Panc1 (cell line): ENCODE results near the gene PLIN4. TPM values are rescaled to one million over a fixed set of nuclear protein-coding genes. Genes with fewer than 3 reads are reported as not detected.

Experiments used
- ATAC-seq: fragments of 200-7000 bp; cut with Tn5 transposase; 2 replicates; pipeline ENCODE4 v1.9.1; 2020; ENCODE audit warnings: mild to moderate bottlenecking, moderate library complexity
- BruUV-seq: library from RNA; stranded (reverse); fragments of 400-500 nt; replicated peaks from 2 replicates; lab custom pipeline; 2021; lab: Mats Ljungman, UMichigan
- CTCF ChIA-PET: fragments of 300-600 bp; sonication (Branson Sonifier 250); formaldehyde crosslinking; loops from one replicate; lab custom pipeline; 2022; ENCODE audit warnings: antibody characterized with exemption; lab: Charles Lee
- POLR2A ChIA-PET: fragments of 300-600 bp; sonication (Branson Sonifier 250); formaldehyde crosslinking; loops from one replicate; lab custom pipeline; 2022; ENCODE audit warnings: antibody characterized with exemption; lab: Charles Lee
- DNase-seq: peaks from one replicate; pipeline ENCODE4 v3.0.0-alpha.2; 2010; ENCODE audit warnings: low read depth, low spot score
- H3K27ac ChIP-seq: 2 replicates; pipeline ENCODE4 v1.5.1; 2011; ENCODE audit warnings: mild to moderate bottlenecking, low read length, inconsistent platforms
- H3K27me3 ChIP-seq: fragments of 200-500 bp; sonication (Bioruptor generic); 2 replicates; pipeline ENCODE4 v1.6.0; 2014; ENCODE audit warnings: low read length, inconsistent platforms; ENCODE audit not compliant: control insufficient read depth, insufficient read depth
- H3K36me3 ChIP-seq: fragments of 200-500 bp; sonication (Bioruptor generic); 2 replicates; pipeline ENCODE4 v1.5.1; 2014; ENCODE audit warnings: inconsistent platforms, mild to moderate bottlenecking, low read length, moderate library complexity; ENCODE audit not compliant: control insufficient read depth, insufficient read depth
- H3K4me1 ChIP-seq: 2 replicates; pipeline ENCODE4 v1.5.1; 2011; ENCODE audit warnings: inconsistent platforms, mild to moderate bottlenecking, low read length, moderate library complexity; ENCODE audit not compliant: control insufficient read depth, insufficient read depth
- H3K4me3 ChIP-seq, 2 experiments: 2 replicates each; pipeline ENCODE4 v1.5.1; 2011 to 2012; ENCODE audit warnings: low read depth in 2 of 2, low read length in 2 of 2, mild to moderate bottlenecking in 2 of 2, inconsistent platforms in 1 of 2, moderate library complexity in 1 of 2
- H3K9me3 ChIP-seq: fragments of 200-500 bp; sonication (Bioruptor generic); 2 replicates; pipeline ENCODE4 v1.5.1; 2014; ENCODE audit warnings: low read depth, mild to moderate bottlenecking, inconsistent platforms, low read length, moderate library complexity; ENCODE audit not compliant: control insufficient read depth, insufficient read depth
- POLR2AphosphoS5 ChIP-seq: IDR thresholded peaks from 2 replicates; pipeline ENCODE4 v1.6.1; 2012; ENCODE audit warnings: mild to moderate bottlenecking, low read depth, low read length, moderate library complexity
- SIN3A ChIP-seq: IDR thresholded peaks from 2 replicates; pipeline ENCODE4 v1.6.1; 2012; ENCODE audit warnings: low read depth, mild to moderate bottlenecking, low read length, moderate library complexity, borderline replicate concordance; ENCODE audit not compliant: insufficient read depth
- TCF7L2 ChIP-seq: IDR thresholded peaks from 2 replicates; pipeline ENCODE4 v1.6.1; 2011; ENCODE audit warnings: mild to moderate bottlenecking, low read depth, low read length, inconsistent platforms
- in situ Hi-C: cut with HindIII; loops from 2 replicates; pipeline ENCODE4 v1.10.0; 2016; ENCODE audit warnings: low sequenced_read_pairs, low pct_unique_long_range_greater_than_20kb
- intact Hi-C: fragments of 100-400 bp; cut with micrococcal nuclease; formaldehyde crosslinking; loops from one replicate; pipeline ENCODE4 v1.10.0; 2022; ENCODE audit not compliant: unreplicated experiment
- total RNA-seq: library from RNA; stranded (reverse); gene quantifications from one replicate; pipeline ENCODE4 v1.2.1, GENCODE V29; 2021; ENCODE audit not compliant: unreplicated experiment
- TF ChIP-seq, protein P1 (sequence below), 2 experiments: IDR thresholded peaks; 2 replicates each; pipeline ENCODE4 v1.6.1; 2011 to 2012; ENCODE audit warnings: low read depth in 2 of 2, control low read depth in 1 of 2, low read length in 1 of 2, mild to moderate bottlenecking in 1 of 2, moderate library complexity in 1 of 2; ENCODE audit not compliant: insufficient read depth in 1 of 2
- TF ChIP-seq, protein P2 (sequence below): fragments of 450-650 bp; IDR thresholded peaks from 2 replicates; pipeline ENCODE4 v1.5.1; 2017; ENCODE audit warnings: mild to moderate bottlenecking

Gene PLIN4
- total RNA-seq, 1 experiment from 2014 or later: 10.2 TPM

DNA sequence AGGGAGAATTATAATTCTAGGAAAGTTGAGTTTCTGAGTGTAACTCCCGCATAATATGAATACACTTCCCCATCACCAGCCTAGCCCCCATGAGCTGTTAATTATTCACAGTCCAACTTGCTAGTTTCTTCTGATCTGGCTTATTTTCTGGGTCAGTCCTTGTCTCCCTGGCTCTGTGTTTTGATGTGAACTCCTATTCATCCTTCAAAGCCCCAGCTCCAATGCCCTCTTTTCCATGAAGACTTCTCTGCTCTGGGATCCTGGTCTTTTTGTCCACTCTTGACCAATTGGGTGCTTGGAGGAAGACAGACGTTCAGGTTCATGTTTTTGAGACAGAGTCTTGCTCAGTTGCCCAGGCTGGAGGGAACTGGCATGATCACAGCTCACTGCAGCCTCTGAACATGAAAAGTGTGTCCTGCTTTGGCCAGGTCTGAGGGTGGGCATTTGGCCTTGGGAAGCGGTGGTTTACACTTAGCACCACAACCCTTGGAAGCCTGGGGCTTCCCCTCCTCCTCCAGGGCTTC lies 20.9 kb upstream of the PLIN4 start:
- no peaks in the 10 kb centered on the region for H3K9me3 ChIP-seq
- DNase-seq (no peak), ATAC-seq (no peak)
- H3K4me3 ChIP-seq: no peak overlapping the region
- H3K27ac ChIP-seq: no peak overlapping the region
- TF ChIP-seq, protein P1, sequence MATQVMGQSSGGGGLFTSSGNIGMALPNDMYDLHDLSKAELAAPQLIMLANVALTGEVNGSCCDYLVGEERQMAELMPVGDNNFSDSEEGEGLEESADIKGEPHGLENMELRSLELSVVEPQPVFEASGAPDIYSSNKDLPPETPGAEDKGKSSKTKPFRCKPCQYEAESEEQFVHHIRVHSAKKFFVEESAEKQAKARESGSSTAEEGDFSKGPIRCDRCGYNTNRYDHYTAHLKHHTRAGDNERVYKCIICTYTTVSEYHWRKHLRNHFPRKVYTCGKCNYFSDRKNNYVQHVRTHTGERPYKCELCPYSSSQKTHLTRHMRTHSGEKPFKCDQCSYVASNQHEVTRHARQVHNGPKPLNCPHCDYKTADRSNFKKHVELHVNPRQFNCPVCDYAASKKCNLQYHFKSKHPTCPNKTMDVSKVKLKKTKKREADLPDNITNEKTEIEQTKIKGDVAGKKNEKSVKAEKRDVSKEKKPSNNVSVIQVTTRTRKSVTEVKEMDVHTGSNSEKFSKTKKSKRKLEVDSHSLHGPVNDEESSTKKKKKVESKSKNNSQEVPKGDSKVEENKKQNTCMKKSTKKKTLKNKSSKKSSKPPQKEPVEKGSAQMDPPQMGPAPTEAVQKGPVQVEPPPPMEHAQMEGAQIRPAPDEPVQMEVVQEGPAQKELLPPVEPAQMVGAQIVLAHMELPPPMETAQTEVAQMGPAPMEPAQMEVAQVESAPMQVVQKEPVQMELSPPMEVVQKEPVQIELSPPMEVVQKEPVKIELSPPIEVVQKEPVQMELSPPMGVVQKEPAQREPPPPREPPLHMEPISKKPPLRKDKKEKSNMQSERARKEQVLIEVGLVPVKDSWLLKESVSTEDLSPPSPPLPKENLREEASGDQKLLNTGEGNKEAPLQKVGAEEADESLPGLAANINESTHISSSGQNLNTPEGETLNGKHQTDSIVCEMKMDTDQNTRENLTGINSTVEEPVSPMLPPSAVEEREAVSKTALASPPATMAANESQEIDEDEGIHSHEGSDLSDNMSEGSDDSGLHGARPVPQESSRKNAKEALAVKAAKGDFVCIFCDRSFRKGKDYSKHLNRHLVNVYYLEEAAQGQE (IDR thresholded peaks at IDR 0.05; ENCODE audit: insufficient read depth in 1 of 2, low read depth in 2 of 2, low read length in 1 of 2): no peak
- TF ChIP-seq SIN3A (no peak), POLR2AphosphoS5 (no peak), TCF7L2 (no peak)
- TF ChIP-seq, protein P2, sequence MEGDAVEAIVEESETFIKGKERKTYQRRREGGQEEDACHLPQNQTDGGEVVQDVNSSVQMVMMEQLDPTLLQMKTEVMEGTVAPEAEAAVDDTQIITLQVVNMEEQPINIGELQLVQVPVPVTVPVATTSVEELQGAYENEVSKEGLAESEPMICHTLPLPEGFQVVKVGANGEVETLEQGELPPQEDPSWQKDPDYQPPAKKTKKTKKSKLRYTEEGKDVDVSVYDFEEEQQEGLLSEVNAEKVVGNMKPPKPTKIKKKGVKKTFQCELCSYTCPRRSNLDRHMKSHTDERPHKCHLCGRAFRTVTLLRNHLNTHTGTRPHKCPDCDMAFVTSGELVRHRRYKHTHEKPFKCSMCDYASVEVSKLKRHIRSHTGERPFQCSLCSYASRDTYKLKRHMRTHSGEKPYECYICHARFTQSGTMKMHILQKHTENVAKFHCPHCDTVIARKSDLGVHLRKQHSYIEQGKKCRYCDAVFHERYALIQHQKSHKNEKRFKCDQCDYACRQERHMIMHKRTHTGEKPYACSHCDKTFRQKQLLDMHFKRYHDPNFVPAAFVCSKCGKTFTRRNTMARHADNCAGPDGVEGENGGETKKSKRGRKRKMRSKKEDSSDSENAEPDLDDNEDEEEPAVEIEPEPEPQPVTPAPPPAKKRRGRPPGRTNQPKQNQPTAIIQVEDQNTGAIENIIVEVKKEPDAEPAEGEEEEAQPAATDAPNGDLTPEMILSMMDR: no peak
- ChIA-PET POLR2A (no interaction called here), CTCF (no interaction called here)
- in situ Hi-C loops: no loop called here
- H3K27me3 ChIP-seq: no peaks in the 10 kb centered on the region
- H3K4me1 ChIP-seq: peaks cover 5% of the 10 kb centered on the region; the same call in 1 of the 2 replicates
- intact Hi-C loops: no loop called here
- BruUV-seq: no TSS peak
- no peaks in the 10 kb centered on the region for H3K36me3 ChIP-seq

DNA sequence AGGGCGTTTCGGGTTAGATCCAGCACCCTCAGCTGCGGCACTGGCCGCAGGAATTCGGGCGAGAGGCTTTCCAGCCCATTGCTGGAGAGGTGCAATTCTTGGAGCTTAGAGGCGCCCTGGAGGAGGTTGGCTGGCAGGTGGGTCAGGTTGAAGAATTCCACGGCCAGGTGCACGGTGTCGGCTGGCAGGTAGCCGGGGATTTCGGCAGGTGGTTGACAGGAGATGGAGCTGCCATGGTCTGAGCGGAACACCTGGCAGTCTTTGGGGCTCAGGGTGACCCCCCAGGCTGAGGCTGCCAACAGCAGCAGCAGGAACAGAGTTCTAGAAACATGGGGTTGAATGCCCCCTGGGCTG lies 20.3 kb upstream of the PLIN4 start:
- no peak for ATAC-seq
- H3K27me3 ChIP-seq: no peaks in the 10 kb centered on the region
- in situ Hi-C loops (no loop called here), intact Hi-C loops (no loop called here)
- DNase-seq: no peak
- peaks cover 5% of the 10 kb centered on the region; the same call in 1 of the 2 replicates for H3K4me1 ChIP-seq
- no peaks in the 10 kb centered on the region for H3K9me3 ChIP-seq
- no TSS peak for BruUV-seq
- H3K27ac ChIP-seq: no peak overlapping the region
- CTCF ChIA-PET: no interaction called here
- POLR2A ChIA-PET: no interaction called here
- no peak for TF ChIP-seq POLR2AphosphoS5
- TF ChIP-seq, protein P2: no peak
- no peak for TF ChIP-seq TCF7L2
- TF ChIP-seq, protein P1 (IDR thresholded peaks at IDR 0.05; ENCODE audit: insufficient read depth in 1 of 2, low read depth in 2 of 2, low read length in 1 of 2): no peak
- no peak for TF ChIP-seq SIN3A
- no peak overlapping the region for H3K4me3 ChIP-seq
- no peaks in the 10 kb centered on the region for H3K36me3 ChIP-seq
